SH-SY5Y (cell line): Measurements from ENCODE around the gene TRH.

Experiments used
- GATA2 ChIP-seq: IDR thresholded peaks from 2 replicates; pipeline ENCODE4 v1.6.1; 2011; ENCODE audit warnings: mild to moderate bottlenecking, low read depth, low read length
- GATA3 ChIP-seq: IDR thresholded peaks from 2 replicates; pipeline ENCODE4 v1.6.1; 2011; ENCODE audit warnings: low read depth, mild to moderate bottlenecking, low read length, moderate library complexity

GRCh38 chr3:129937717-129938116 is 36.8 kb upstream of the TRH start:
- TF ChIP-seq GATA2 (no peak), GATA3 (no peak)
